ENCODE measurements around the gene SFXN4. TPM values are rescaled to one million over a fixed set of nuclear protein-coding genes. Genes with fewer than 3 reads are reported as not detected.

SFXN4 gene
- total RNA-seq, 2 experiments from 2014 or later = 7.1 to 7.8 TPM

- Mint-ChIP-seq H3K27me3 (no peaks in the 10 kb centered on the region), H3K9me3 (no peaks in the 10 kb centered on the region), H3K4me1 (ENCODE audit: low read depth) (peaks cover 63% of the 10 kb centered on the region), H3K27ac (peak overlapping the region; percentile 82), H3K36me3 (ENCODE audit: low read depth) (peaks cover 14% of the 10 kb centered on the region), H3K4me3 (peak overlapping the region; percentile 99)
- no peaks in the 10 kb centered on the region for H3K9me3 ChIP-seq (ENCODE audit: control insufficient read depth in 1 of 2, insufficient read depth in 1 of 2, low read length in 2 of 2)
- ChIA-PET CTCF (interaction anchor here (0.6 to 2.6 kb wide), 13 partner anchors 9 to 516 kb away, joined by 3 to 14 read pairs (median 4); partner anchors contain the start of gene INPP5F), POLR2A (interaction anchor here (0.7 to 6.6 kb wide), 6 partner anchors 61 to 297 kb away, joined by 3 to 63 read pairs (median 6); no protein-coding TSS in a partner anchor)
- ATAC-seq (ENCODE audit: poor library complexity) (peak; percentile 22), DNase-seq (peak; percentile 28 to 79 (median 50))
- no peaks in the 10 kb centered on the region for H3K27me3 ChIP-seq (ENCODE audit: control insufficient read depth in 1 of 2, insufficient read depth in 2 of 2, low read length in 2 of 2)
- TF ChIP-seq CTCF (IDR thresholded peaks at IDR 0.05) = peak; percentile 84
- H3K36me3 ChIP-seq (ENCODE audit: insufficient read depth, low read length) = no peaks in the 10 kb centered on the region
- peaks cover 56% of the 10 kb centered on the region for H3K4me1 ChIP-seq (ENCODE audit: insufficient read depth, low read length)
- H3K4me3 ChIP-seq (ENCODE audit: low read length) = peak overlapping the region; percentile 68
- intact Hi-C loops (cut with DNase I, micrococcal nuclease) = loop anchor here (1.0 to 10.0 kb wide), 6 partner anchors 33 to 646 kb away; partner anchors contain the start of gene TIAL1 (in 1 of the 2)
- peak overlapping the region; percentile 29 to 88 for H3K27ac ChIP-seq (ENCODE audit: low read depth in 1 of 2, low read length in 2 of 2)
These were observed 43.7 kb upstream of the SFXN4 start for GRCh38 chr10:119209035-119209735.

- Histone ChIP-seq H3K9me3 (ENCODE audit: control insufficient read depth in 1 of 2, insufficient read depth in 1 of 2, low read length in 2 of 2) (no peaks in the 10 kb centered on the region), H3K4me3 (ENCODE audit: low read length) (peak overlapping the region; percentile 68), H3K4me1 (ENCODE audit: insufficient read depth, low read length) (peaks cover 50% of the 10 kb centered on the region), H3K27ac (ENCODE audit: low read depth in 1 of 2, low read length in 2 of 2) (peak overlapping the region in 1 of 2 donors; percentile 88), H3K27me3 (ENCODE audit: control insufficient read depth in 1 of 2, insufficient read depth in 2 of 2, low read length in 2 of 2) (no peaks in the 10 kb centered on the region), H3K36me3 (ENCODE audit: insufficient read depth, low read length) (no peaks in the 10 kb centered on the region)
- no peak for ATAC-seq (ENCODE audit: poor library complexity)
- H3K36me3 Mint-ChIP-seq (ENCODE audit: low read depth) = peaks cover 14% of the 10 kb centered on the region
- peak overlapping the region; percentile 99 for H3K4me3 Mint-ChIP-seq
- peak overlapping the region; percentile 82 for H3K27ac Mint-ChIP-seq
- TF ChIP-seq CTCF (IDR thresholded peaks at IDR 0.05) = no peak
- ChIA-PET CTCF (interaction anchor here (0.7 to 2.6 kb wide), 8 partner anchors 10 to 217 kb away, joined by 3 to 14 read pairs (median 7); no protein-coding TSS in a partner anchor), POLR2A (interaction anchor here (0.6 to 6.6 kb wide), 5 partner anchors 61 to 97 kb away, joined by 3 to 63 read pairs (median 9); no protein-coding TSS in a partner anchor)
- DNase-seq = peak in 2 of 14 experiments; percentile 28 to 42
- intact Hi-C loops (cut with DNase I, micrococcal nuclease) = loop anchor here (5.0 to 10.0 kb wide), 5 partner anchors 34 to 646 kb away; partner anchors contain the start of gene TIAL1 (in 1 of the 2)
- H3K9me3 Mint-ChIP-seq = no peaks in the 10 kb centered on the region
- H3K4me1 Mint-ChIP-seq (ENCODE audit: low read depth) = peaks cover 57% of the 10 kb centered on the region
- no peaks in the 10 kb centered on the region for H3K27me3 Mint-ChIP-seq
These were observed 43.0 kb upstream of the SFXN4 start for GRCh38 chr10:119208553-119208940.

GRCh38 chr10:119207713-119208552, 42.4 kb upstream of the SFXN4 start:
- DNase-seq (peak in 12 of 14 experiments; percentile 19 to 65 (median 25)), ATAC-seq (ENCODE audit: poor library complexity) (no peak)
- Mint-ChIP-seq H3K4me3 (peak overlapping the region; percentile 99), H3K9me3 (no peaks in the 10 kb centered on the region), H3K27ac (peak overlapping the region; percentile 82), H3K4me1 (ENCODE audit: low read depth) (peaks cover 52% of the 10 kb centered on the region), H3K27me3 (no peaks in the 10 kb centered on the region), H3K36me3 (ENCODE audit: low read depth) (peaks cover 14% of the 10 kb centered on the region)
- Histone ChIP-seq H3K27me3 (ENCODE audit: control insufficient read depth in 1 of 2, insufficient read depth in 2 of 2, low read length in 2 of 2) (no peaks in the 10 kb centered on the region), H3K27ac (ENCODE audit: low read depth in 1 of 2, low read length in 2 of 2) (peak overlapping the region in 1 of 2 donors; percentile 88), H3K4me3 (ENCODE audit: low read length) (peak overlapping the region; percentile 68), H3K9me3 (ENCODE audit: control insufficient read depth in 1 of 2, insufficient read depth in 1 of 2, low read length in 2 of 2) (no peaks in the 10 kb centered on the region), H3K4me1 (ENCODE audit: insufficient read depth, low read length) (peaks cover 46% of the 10 kb centered on the region), H3K36me3 (ENCODE audit: insufficient read depth, low read length) (no peaks in the 10 kb centered on the region)
- CTCF ChIA-PET = interaction anchor here (0.7 to 4.2 kb wide), 19 partner anchors 9 to 436 kb away, joined by 3 to 46 read pairs (median 8); no protein-coding TSS in a partner anchor
- POLR2A ChIA-PET = interaction anchor here (0.6 to 6.6 kb wide), 24 partner anchors 8 to 665 kb away, joined by 3 to 63 read pairs (median 6); partner anchors contain the start of genes CACUL1, DENND10, INPP5F and MCMBP
- intact Hi-C loops (cut with DNase I, micrococcal nuclease) = loop anchor here (1.0 to 10.0 kb wide), 9 partner anchors 29 to 647 kb away; partner anchors contain the start of genes PRDX3 (in 2 of the 2), RGS10 (in 1 of the 2), SFXN4 (in 1 of the 2) and TIAL1 (in 1 of the 2)
- TF ChIP-seq CTCF (IDR thresholded peaks at IDR 0.05) = no peak

All from CD4-positive, alpha-beta T cell (primary cell).